Ureter (tissue), 1 donor: ENCODE data around the gene FNBP1. TPM values are rescaled to one million over a fixed set of nuclear protein-coding genes. Genes with fewer than 3 reads are reported as not detected.

Experiments
- DNase-seq: peaks from one replicate; pipeline ENCODE4 v3.0.0-alpha.2; 2020; ENCODE audit warnings: low spot score
- total RNA-seq: library from RNA; stranded (reverse); gene quantifications from one replicate; pipeline ENCODE4 v1.2.4, GENCODE V29; 2023
- donor health status: DM: yes; HTN: yes; CAD: no.

FNBP1 gene
- total RNA-seq, result 71.7 TPM

DNA sequence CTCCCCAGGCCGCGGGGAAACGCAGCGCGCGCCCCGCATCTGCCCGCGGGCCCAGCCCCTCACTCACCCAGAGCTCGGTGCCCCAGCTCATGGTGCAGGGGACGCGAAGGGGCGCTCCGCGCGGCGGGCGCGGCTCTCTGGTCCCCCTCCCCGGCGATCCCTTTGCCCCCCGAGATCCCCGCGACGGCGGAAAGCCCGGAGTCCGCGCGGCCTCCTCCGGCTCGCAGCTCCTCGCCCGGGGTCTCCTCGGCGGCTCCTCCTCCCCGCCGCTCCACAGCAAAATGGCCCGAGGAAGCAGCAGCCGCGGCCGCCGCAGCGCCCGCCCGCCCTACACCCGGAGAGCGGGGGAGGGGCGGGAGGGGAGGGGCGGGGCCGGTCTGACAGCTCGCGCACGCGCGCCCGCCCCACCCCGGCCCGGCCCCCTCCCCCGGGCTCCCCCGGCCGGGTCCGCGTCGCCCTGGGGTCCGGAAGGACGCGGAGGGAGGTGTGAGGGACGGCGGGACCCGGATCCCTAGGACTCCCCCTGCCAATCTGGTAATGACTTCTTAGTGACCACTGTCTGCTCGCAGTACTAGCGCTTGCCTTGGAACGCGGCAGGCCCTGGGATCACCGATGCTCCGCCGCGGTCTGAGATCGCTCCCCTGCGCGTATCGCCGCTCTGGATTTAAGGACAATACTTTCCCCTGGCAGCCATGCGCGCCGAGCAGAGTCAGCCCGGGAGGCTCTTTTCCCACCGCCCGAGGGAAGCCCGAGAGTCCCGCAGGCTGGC lies at the start of gene FNBP1:
FNBP1 (minus strand) TSS at position 305 of the 769 bp plus-strand sequence; CDS start at position 91, 214 bp downstream.
- peak; percentile 84 for DNase-seq

DNA sequence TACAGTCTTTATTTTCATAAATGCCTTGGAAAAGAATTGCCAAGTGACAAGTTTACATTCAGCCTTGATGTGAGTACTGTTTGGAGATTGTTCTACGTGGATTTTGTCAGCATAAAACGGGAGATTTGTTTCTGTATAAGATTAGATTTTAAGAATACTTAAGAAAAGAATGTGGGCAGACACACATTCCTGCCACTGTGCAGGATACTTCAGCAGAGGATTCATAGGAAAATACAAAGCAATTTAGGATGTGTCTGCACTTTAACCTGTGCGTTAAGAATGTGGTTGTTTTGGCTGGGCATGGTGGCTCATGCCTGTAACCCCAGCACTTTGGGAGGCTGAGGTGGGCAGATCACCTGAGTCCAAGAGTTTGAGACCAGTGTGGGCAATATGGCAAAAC lies 47.9 kb upstream of the FNBP1 start:
- no peak for DNase-seq

DNA sequence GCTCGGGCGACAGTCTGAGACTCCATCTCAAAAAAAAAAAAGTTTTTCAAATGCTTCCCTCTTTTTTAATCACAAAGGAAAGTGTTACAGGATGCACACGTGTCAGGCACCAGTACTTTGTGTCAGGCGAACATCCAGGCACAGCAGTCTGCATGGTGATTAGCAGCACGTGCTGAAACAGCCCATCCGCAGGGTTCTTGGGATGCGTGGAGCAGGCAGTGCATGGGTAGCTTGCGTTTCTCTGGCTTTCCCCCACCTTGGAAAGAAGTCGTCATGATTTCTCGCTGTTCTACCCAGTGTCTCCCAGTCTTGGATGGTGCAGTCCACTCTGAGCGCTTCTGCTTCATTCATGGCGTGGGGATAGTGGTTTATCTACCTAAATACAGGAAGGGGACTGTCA lies 46.2 kb upstream of the FNBP1 start:
- no peak for DNase-seq

DNA sequence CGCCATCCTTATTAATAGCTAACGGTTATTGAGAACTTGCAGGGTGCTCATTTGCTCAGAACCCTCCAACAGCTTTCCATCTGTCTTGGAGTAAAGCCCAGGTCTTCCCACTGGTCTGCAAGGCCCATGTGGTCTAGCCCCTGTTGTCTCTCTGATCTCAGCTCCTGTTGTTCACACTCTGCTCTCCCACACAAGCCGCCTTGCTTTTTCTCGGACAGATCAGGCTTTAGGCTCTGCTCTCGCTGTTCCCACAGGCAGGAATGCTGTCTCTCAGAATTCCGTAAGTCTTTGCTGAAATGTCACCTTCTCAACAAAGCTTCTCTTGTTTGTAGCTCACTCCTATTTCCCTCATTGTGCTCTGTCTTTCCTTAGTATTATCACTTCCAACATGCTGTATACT lies 45.1 kb upstream of the FNBP1 start:
- DNase-seq, result no peak

DNA sequence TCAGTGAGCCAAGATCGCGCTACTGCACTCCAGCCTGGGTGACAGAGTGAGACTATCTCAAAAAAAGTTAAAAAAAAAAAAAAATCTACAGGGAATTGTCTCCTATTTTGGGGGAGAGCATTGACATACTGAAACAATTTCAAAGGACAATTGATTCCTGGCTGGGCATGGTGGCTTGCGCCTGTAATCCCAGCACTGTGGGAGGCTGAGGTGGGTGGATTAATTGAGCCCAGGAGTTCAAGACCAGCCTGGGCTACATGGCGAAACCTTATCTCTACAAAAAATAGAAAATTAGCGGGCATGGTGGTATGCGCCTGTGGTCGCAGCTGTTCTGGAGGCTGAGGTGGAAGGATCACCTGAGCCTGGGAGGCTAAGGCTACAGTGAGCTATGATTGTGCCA lies 41.3 kb upstream of the FNBP1 start:
- DNase-seq, result no peak

DNA sequence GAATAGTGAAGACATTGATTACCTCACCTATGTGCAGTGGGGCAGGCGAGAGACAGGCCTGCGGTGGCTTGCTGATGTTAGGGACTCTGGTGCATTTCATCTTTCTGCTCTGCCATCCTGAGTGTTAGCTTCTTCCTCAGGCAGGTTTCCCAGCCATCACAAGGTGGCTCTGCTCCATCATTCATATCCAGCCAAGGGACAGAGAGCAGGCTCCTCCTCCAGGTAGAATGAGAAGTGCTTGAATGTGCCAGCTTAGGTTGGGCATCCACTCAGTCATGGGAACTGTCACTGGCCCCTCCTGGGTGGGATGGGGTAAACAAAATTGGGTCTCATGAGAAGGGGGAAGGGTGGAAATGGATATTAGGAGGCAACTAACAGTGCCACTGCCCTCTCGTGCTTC lies 35.6 kb upstream of the FNBP1 start:
- DNase-seq, result no peak

DNA sequence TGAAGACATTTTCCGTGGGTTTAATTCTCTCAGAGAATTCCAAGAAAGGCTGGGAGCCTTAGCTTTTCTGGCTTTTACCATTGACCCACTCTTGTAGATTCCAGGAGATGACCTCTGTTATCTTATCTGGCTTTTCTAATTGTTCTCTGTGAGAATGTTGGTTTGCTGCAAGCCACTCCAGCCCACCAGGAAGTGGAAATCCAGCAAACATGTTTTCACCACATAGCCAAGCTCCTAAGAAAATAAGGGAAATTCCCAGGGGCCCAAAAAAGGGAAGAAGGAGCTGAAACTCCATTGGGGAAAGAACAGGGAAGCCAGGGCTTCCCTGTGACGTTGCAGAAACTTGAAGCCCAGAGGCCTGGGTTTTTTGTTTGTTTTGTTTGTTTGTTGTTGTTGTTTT lies 30.4 kb upstream of the FNBP1 start:
- DNase-seq, result no peak

DNA sequence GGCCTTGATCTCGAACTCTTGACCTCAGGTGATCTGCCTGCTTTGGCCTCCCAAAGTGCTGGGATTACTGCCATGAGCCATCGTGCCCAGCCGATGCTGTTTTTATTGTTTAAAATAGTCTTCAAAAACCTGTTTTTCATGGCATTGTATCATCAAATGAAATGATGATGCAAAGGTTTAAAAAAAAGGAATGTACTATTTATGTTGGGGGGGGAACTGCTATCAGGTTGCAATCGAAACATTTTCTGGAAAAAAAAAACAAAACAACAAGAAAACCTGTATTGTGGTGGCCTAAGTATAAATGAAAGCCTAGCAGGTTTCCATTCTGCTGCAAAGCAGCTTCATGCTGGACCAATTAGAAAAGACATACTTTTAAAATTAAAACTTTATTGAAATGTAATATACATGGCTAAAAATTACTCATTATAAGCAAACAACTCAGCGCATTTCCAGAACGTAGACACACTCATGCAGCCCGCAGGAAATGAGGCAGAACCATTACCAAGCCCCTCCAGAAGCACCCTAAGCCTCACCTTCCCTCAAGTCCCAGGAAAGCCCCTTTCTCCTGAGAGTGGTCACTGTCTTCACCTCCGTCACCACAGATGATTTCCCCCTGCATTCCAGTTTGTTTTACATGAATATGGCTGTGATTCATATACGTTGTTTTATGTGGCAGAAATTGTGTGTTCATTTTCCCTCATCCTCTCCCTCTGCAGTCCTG lies 29.7 kb upstream of the FNBP1 start:
- no peak for DNase-seq

DNA sequence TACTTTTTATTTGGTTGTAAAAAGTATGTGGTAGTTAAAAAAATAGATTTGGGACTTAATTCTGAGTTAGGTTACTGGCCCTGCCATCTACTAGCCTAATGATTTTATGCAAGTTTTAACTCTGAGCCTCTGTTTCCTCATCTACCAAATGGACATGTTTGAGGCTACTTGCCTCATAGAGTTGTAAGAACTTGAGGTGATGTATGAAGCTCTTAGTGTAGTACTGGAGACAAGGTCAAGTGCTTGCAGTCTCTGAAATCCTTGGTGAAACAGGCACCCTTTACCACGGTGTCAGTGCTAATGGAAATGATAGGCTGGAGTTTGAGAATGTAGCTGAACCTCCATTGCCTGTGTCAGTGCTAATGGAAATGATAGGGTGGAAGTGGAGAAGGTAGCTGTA lies 26.1 kb upstream of the FNBP1 start:
- DNase-seq, result no peak

DNA sequence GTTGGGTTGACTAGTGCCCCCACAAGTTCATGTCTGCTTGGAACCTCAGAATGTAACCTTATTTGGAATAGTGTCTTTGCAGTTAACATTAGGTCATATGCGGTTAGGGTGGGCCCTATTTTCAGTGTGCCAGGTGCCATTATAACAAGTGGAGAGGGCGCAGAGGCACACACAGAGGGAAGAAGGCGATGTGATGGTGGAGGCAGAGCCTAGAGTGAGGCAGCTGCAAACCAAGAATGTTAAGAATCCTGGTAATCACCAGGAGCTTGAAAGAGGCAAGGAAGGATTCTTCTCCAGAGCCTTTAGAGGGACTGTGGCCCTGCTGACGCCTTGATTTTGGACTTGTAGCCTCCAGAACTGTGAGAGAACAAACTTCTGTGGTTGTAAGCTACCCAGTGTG lies 21.6 kb upstream of the FNBP1 start:
- no peak for DNase-seq

DNA sequence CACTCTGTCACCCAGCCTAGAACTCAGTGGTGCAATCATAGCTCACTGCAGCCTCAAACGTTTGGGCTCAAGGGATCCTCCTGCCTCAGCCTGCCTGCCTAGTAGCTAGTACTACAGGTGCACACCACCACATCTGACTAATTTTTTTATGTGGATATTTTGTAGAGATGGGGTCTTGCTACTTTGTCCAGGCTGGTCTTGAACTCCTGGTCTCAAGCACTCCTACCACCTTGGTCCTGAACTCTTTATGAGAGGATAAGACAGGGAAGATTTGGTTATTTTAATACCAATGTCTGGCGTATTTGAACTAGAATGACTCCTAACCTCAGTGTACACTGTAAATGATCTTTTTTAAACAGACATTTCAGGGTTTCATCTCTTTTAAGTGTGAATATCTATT lies 19.8 kb upstream of the FNBP1 start:
- DNase-seq, result no peak

DNA sequence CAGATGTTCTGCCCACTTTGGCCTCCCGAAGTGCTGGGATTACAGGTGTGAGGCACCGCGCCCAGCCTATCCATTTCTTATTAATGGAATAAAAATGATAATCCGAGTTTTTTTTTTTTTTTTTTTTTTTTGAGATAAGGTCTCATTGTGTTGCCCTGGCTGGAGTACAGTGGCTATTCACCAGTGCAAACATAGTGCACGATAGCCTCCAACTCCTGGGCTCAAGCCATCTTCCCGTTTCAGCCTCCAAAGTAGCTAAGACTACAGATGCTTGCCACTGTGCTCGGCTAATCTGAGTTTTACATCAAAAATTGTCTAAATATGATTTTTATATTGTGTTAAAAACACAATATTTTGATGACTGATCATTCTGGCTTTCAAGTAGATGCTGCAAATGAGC lies 17.3 kb upstream of the FNBP1 start:
- DNase-seq, result no peak

DNA sequence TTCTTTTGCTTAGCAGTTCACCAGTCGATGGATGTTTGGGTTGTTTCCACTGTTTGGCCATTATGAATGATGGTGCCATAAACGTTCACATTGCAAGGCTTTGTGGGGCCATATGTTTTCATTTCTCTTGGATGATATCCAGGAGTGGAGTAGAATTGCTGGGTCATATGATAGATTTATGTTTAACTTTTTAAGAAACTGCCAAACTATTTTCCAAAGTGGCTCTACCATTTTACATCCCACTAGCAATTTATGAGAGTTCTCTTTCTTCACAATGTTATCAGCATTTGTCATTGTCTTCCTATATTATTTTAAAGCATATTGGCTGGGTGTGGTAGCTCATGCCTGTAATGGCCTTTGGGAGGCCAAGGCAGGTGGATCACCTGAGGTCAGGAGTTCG lies 15.9 kb upstream of the FNBP1 start:
- no peak for DNase-seq

DNA sequence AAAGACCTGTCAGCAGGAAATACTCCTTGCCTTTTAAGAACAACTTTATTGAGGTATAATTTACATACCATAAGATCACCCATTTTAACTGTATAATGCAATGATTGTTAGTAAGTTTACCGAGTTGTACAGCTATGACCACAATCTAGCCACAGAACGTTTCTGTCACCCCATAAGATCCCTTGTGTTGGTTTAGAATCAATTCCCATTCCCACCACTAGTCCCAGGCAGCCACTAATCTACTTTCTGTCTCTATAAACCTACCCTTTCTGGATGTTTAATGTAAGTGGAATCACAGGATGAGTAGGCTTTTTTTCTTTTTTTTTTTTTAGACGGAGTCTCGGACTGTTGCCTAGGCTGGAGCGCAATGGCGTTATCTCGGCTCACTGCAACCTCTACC lies 15.2 kb upstream of the FNBP1 start:
- DNase-seq, result no peak

DNA sequence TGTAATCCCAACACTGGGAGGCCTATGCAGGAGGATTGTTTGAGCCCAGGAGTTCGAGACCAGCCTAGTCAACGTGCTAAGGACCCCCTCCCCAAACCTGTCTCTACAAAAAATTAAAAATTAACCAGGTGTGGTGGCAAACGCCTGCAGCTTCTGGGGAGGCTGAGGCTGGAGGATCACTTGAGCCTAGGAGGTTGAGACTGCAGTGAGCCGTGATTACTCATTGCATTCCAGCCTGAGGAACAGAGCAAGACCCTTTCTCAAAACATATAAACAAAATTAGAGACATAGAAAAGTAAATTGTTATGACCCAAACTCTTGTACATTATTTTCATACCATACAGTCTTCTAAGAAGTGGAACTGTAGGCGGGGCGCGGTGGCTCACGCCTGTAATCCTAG lies 11.8 kb upstream of the FNBP1 start:
- DNase-seq, result no peak

DNA sequence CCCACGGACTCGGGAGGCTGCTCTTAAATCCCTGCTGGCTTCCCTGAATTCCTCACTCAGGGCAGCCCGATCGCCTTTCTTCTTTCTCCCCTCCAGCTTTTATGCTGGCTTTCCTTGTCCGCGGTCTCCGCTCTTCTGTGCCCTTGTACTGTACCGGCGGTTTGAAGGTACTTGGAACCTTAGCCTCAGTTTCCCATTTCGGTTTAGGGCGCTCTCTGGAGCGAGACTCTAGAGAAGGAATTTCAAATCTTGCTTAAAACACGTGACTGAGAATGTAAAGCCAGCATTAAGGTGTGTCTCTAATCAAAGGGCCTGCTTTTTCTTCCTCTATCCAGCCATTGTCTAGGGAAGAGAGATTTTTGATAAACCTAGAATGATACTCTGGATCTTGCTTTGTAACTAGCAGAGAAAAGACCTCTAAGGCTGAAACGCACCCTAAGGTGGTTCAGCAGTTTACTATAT lies 11.4 kb upstream of the FNBP1 start:
- no peak for DNase-seq

DNA sequence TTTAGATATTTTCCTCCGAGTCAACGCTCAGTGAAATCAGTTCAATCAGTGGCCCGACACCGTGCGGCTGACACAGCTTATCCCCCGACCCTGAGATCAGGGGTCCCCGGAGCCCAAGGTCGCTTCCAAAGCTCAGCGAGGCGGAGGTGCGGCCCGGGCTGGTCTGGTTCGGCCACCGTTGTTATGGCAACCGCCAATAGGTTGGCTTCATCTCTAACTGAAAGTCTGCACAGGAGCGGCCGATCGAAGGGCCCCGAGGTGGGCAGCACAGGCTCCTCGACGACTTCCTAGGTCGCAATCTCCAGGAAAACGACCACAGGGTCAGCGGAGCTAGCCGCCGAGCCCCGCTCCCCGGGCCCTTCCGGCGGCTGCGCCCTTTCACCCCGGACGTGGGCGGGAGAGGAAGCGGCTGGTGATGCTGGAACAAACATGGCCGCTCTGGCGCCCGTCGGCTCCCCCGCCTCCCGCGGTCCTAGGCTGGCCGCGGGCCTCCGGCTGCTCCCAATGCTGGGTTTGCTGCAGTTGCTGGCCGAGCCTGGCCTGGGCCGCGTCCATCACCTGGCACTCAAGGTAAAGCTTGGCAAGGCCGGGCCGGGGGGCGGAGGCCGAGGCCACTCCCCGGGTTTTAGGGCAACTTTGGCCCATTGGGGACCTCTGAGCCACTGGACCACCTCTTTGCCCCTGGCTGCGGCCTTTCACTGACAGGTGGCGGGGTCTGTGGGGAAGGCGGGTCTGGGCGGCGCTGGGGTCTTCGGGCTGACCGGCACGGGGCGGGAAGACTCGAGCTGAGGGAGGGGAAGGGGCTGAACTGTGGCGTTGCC lies 10.7 kb upstream of the FNBP1 start, which contains the start of gene GPR107:
GPR107 (plus strand) TSS at position 403 of the 821 bp plus-strand sequence; CDS start at position 430, 27 bp downstream.
- DNase-seq, result peak; percentile 82

DNA sequence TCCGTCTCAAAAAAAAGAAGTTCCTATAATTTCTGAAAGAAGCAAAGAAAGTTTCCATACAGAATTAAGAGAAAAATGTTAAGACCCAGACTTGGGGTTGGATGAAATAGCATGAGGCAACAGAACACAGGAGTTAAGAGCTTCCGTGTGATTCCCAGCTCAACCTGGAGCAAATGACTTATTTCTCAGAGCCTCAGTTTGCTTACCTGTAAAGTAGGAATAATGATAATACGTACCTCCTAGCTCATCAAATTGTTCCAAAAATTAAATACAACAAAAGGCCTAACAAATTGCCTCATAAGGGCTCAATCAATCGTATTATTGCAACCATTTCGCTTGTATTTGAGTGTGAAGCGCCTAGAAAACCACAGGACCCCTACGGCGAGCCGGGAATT lies 10.1 kb upstream of the FNBP1 start:
- DNase-seq, result no peak

DNA sequence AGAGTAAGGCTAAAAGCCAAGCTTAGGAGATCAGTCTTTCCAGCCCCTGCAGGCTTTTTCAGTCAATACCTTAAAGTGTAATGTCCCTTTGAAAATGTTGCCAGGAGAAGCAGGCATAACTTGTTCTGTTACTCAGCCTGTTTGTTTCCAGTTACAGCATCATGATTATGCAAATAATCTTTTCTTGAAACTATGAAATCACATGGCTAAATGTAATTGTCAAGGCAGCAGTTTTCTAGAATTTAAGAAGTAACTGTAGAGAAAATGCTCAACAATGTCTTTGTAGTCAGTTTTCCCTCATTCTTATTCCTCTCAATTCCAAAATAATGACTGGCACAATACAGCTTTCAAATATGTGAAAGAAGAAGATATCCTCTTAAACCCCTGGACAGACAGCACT lies 8.9 kb upstream of the FNBP1 start:
- peak; percentile 50 for DNase-seq

DNA sequence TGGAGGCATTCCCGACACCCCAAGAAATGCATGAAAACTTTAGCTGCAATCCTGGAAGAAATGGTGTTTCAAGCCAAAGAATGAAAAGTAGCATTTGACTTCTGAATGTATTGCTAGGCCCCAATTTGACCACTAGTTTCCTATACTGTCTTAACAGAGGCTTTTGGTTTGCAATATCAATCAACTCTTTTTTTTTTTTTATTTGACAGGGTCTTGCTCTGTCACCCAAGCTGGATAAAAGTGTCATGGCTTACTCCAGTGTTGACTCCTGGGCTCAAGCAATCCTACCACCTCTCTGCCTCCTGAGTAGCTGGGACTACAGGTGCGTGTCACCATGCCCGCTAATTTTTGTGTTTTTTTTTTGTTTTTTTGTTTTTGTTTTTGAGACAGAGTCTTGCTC lies 7.5 kb upstream of the FNBP1 start:
- no peak for DNase-seq

DNA sequence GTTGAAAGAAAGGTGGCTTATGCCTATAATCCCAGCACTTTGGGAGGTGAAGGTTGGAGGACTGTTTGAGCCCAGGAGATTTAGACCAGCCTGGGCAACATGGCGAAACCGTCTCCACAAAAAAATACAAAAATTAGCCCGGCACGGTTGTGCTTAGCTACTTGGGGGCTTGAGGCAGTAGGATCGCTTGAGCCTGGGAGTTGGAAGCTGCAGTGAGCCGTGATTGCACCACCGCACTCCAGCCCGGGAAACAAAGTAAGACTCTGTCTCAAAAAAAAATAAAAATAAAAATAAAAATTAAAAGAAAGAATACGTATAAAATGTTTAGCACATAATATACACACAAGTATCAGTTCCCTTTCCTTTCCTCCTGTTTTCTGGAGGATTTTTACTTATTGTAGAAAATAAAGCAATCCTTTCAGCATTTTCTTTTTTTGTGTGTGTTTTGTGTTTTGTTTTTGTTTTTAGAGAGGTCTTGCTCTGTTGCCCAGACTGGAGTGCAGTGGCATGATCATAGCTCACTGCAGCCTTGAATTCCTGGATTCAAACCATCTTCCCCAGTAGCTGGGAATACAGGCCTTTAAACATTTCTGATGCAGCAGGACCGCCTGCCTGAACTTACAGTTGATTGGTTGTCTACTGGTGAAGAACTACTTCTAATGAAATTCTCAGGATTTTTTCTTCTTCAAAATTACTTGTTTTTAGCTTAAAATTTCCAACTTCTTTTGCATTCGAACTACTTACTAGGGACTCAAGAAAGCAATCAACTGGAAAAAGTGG lies 6.6 kb upstream of the FNBP1 start:
- no peak for DNase-seq
